Mucosa of gallbladder (tissue), 1 donor: Measurements from ENCODE around the gene FXR1. TPM values are rescaled to one million over a fixed set of nuclear protein-coding genes. Genes with fewer than 3 reads are reported as not detected.
"Not testable (repeated sequence)": the region's sequence is repeated elsewhere in the genome, so short reads cannot be mapped to it uniquely, and the experiment has no call there.

Experiments
- DNase-seq: peaks from one replicate; pipeline ENCODE4 v3.0.0-alpha.2; 2020; ENCODE audit warnings: low spot score
- total RNA-seq: library from RNA; stranded (reverse); gene quantifications from one replicate; pipeline ENCODE4 v1.2.1, GENCODE V29; 2021
- donor health status: DM: no; HTN: no; CAD: no.

Gene FXR1
- total RNA-seq, 1 donor from 2014 or later, result 117 TPM

DNA sequence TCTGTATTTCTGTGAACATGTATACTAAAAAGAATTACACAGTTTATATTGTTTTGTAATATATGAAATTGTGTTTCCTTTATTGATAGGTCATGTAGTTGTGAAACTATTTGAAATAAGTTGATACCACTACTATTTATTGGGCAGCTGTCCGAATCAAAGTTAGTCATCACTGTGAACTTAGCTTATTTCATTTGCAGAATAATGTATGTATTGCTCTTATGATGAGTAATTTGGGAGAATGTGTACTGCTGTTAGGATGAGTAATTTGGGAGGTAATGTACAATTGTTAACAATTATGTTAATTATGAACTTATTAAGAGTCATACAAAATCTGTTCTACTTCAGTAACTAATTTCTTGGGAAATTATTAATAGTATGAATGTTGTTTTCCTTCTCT lies 22.2 kb downstream of the FXR1 start:
- no peak for DNase-seq

DNA sequence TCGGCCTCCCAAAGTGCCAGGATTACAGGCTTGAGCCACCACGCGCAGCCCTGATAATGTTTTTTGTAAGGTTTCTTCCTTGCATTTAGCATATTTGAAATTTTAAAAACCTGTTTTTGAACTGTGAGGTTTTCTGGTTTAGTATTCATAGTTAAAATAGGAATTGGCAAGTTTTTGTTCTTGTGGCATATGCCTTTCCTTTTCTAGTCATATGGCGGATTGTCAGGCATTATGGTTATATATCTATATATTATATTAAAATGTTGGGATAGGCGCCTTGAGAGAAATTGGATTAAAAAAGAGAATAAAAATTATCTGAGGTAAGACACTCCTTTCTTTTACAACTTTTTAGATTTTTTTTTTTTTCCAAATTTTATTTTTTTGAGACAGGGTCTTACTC lies 28.4 kb downstream of the FXR1 start:
- DNase-seq, result no peak

DNA sequence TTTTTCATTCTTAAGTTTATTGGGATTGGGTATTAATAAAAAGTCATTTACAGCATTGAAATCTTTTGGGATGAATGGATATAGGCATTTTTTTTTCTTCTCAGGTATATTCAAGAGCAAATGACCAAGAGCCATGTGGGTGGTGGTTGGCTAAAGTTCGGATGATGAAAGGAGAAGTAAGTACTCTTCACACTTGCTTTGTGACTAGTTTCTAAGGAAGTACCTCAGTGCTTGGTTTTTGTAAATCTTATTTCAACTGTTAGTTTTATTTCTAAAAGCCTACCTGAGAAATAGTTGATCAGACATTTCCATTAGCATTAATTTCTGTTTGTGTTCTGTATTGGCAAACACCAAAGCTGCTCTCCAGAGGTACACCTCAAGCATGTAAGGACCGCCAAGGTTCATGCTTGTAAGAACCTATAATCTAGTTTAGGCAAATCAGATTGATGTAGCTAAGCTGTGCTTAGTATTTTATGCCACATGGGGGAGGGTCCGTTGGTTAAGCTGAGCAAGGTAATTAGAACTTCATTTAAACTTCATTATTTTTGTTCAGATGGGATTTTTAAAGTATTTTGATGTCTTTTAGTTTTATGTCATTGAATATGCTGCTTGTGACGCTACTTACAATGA lies 35.4 kb downstream of the FXR1 start:
- DNase-seq, result no peak

DNA sequence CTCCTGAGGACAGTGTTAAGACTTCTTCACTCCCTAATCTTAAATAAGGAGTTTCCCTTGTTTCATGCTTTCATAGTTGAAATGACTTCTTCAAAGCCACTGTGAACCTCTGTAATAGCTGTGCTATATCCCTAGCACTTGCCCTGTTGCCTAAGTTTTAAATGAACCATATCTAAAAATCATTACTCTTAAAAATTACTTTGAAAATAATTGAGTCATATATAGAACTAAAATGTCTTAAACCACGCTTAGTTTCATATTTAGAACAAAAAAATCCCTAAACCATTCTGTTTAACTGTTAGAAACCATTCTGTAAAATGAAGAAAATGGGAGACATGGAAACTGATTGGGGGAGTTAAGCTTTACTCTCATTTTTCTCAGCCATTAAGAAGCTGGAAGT lies 47.2 kb downstream of the FXR1 start:
- no peak for DNase-seq

DNA sequence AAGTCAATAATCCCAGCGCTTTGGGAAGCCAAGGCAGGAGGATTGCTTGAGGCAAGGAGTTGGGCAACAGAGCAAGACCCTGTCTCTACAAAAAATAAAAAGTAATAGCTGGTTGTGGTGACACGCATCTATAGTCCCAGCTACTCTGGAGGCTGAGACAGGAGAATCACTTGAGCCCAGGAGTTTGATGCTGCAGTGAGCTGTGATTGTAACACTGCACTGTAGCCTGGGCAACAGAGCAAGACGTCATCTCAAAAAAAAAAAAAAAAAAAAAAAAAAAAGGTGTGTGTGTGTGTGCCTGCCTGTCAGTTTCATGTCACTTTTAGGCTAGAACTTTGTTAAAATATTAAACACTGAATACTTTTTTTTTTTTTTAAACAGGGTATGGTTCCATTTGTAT lies 48.6 kb downstream of the FXR1 start:
- DNase-seq, result no peak

DNA sequence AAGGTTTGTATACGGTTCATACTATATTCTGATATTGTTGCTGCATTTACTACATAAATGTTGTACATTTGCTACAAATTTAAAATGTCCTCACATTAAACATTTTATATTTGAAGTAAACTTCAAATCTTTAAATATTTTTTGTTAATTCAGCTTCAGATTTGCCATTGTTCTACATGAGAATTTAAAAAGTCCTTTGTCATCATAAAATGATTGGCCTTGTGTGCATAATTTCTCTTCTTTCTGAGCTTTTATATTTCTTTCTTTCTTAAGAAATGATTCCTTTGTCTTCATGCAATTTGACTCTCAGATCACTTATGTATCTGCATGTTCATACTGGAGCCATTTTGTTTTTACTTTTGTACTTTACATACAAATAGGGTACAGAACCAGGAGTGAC lies 49.1 kb downstream of the FXR1 start:
- no peak for DNase-seq

DNA sequence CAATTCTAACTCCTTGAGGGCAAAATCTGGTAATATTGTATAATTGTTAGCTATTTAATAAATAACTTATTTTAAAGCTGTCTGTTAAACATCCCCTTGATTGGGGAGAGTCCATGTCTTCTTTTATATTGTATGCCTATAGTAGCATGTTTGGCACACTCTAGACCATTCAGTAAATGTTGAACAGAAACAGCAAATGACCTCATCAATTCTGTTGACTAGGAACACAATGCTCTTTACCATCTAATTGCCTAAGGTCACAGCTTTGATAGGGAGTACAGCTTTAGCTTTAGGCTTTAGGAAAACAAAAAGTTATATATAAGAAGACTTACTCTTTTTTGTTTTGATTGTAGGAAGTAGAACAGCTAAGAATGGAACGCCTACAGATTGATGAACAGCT lies 50.1 kb downstream of the FXR1 start:
- no peak for DNase-seq

DNA sequence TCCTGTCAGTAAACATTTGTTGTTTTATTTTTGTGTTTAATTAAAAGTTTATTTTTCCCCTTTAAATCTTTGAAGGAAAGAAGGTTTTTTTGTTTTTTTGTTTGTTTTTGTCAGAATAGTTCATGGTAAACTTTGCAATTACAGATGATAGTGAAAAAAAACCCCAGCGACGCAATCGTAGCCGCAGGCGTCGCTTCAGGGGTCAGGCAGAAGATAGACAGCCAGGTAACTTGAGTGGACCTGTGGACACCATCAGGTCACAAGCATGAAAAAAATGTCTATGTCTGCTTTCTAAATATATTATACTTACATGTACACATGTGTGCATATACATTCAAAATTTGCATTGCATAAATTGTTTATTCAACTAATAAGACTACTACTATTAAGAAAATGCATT lies 58.5 kb downstream of the FXR1 start:
- DNase-seq, result no peak

DNA sequence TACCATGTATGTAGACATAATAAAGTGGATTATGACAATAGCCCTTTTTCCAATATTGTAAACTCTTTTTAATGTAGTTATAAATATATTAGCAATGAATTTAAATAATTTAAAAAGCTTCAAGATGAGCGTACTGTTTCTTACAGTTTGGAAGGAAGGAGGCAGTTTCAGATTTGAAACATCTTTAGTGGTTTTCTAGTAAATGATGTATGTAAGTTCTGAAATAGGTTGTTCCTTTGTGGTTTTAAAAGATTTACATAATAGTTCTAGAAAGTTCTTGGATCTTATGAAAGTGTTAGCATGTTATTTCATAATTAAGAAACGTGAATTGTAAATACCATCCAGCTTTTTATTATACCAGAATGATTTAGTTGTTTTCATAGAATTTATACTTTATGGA lies 61.1 kb downstream of the FXR1 start:
- no peak for DNase-seq

DNA sequence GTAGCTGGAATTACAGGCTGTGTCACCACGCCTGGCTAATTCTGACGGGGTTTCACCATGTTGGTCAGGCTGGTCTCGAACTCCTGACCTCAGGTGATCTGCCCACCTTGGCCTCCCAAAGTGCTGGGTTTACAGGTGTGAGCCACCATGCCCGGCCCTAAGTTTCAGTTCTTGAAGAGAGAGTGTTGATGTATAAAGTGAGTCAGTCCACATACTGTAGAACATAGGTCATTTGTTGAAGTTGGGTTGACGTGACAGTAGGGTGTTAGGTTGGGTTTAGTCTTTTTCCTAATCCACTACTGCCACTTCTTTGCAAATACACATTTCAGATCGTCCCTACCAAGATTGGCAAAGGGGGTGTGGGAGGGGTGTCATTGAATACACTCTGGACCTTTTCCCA lies 61.8 kb downstream of the FXR1 start:
- no peak for DNase-seq

DNA sequence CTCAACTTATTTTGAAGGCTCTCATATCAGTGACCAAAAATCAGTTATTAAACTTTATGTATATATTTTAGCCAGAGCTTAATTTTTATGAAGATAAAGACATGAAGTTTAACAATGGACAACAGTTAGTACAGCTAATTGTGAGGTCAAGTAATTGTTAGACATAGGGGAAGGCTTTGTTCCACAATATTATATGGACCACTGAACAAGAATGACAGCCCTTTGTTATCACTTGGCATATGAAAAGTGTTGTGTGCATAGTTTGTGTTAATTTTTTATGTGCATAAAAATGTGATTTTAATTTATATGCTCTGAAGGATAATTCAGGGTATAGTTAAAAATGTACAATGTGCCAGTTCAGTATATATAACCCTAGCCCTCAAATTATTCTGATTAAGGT lies 65.0 kb downstream of the FXR1 start:
- no peak for DNase-seq

DNA sequence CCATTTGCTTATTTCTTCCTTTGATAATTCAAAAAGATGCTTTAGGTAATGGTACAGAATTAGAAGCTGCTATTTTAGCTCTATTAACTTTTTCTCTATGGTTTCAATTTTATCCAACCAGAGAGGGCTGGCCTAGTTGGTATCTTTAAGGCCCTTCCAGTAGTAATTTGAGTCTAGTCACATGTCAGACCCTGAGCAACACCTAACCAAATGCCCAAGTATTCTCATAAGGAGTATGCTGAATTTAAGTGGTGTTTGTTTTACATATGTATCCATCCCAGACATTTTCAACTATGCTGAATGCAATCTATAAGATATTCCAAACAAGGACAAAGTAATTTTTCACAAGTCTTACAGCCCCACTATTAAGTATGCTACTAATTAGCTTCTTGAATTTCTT lies 67.5 kb downstream of the FXR1 start:
- DNase-seq, result no peak

DNA sequence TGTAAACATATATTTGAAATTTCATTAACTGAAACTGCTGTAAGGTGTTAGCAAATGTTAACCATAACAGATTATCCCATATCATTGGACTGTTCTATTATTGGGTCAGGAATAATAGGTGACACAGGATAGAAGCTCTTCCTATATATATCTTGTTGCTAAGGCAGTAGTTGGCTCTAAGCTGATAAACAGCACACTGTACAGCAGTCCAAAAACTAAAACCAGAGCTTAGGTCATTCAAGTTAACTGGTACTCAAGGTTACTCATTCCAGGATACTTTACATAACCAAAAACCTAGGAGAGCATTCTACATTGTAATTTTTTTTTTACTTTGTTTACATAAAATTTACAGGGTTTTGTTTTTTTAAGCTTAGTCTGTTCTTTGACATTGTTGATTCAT lies 68.1 kb downstream of the FXR1 start:
- DNase-seq, result no peak

DNA sequence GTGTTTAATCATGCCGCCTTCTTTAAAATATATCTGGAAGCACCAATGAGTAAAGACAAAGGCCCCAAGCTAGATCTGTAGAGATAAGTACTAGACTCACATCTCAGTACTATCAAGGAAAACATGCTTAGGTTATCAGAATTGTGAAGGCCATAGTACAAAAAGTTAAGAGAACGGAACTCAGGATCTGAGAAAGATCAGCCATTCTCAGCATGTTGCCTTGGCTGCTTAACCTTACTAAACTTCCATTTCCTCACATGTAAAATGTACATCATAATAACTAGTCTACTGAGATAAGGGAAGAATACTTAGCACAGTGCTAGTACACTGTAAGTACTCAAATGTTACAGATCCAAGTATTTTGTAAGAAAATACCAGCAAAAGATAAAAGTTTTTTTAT lies 69.4 kb downstream of the FXR1 start:
- DNase-seq, result no peak

DNA sequence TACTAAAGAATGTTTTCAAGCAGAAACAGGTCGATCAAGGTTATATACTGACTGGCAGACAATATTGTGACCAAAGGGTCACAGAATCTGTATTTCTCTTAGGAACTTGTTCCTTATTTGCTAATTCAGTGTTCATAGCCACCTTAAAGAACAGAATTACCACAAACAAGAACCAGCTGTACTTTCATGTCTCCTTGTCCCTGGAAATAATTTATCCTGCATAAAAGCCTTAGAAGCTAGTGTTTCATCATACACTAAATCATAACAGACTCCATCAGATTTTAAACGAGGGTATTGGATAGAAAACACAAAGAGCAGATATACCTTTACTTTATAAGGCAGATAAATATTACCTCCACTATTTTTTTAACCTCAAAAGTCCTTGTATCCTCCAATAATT lies 70.7 kb downstream of the FXR1 start:
- DNase-seq, result no peak

DNA sequence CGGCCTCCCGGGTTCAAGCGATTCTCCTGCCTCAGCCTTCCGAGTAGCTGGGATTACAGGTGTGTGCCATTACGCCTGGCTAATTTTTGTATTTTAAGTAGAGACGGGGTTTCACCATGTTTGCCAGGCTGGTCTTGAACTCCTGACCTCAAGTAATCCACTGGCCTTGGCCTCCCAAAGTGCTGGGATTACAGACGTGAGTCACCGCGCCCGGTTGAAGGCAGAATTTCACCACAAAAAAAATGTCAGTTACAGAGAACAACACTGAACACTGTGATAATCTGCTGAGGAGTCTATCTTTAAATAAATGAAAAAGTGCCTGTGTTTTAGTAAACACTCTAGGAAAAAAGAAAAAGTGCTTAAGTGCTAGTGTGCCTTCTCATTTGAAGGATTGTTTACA lies 73.9 kb downstream of the FXR1 start:
- not testable (repeated sequence) for DNase-seq

DNA sequence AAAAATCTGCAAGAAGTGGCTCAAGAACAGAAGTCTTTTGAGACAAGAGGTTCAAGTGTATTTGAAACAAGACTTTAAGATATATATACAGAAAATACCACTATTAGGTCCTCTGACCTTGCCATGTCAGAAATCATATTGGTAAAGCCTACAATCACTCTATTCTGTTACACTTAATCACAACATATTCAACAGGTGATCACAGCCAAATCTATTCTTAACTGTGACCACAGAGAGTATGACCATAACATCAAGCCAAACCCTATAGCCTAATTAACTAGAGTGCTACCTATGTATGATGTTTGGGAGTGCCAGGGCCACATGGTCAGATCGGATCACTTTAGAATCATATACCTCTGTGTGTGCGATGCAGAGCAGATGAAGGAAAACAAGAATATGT lies 74.9 kb downstream of the FXR1 start:
- no peak for DNase-seq

DNA sequence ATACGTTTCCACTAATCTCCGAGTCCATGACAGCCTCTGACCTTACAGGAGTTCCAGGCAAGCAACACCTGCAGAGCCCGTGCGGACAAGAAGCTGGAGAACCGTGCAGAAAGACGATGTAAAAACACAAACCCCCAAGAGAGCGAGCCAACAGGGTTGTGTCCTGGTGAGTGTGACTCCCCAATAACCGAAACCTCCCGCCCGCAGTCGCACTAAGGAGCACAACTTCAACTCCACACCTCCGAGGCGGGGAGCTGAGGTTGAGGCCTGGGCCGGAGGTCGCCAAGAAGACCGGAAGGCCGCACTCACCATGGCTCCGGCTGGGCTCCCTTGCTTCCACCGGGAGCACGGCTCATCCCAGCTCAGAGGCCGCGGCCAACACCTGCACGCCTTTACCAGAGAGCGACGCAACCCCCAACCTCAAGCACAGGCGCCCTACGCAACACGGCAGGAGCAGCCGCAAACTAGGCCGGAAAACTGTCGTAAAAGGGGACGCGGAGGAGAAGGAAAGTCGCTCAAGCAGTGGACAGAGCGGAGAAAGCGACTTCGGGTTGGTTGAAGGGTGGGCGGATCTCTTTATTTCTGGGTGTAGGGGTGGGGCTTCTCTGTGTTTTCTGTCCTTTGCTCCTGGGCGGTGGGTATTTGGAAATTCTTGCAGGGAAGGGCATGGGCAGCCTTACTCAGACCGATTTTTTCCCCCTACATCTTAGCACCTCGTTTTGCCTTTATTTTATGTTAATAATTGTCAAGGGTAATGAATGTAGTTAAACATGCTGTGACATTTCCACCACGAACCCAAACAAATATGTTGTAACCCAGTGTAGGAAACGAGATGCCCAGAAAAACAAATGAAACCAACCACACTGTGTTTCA lies 77.1 kb downstream of the FXR1 start, which contains the start of gene DNAJC19:
Gene DNAJC19 (minus strand): TSS at position 446 of the 873 bp plus-strand sequence. CDS start 134 bp downstream, at position 312.
- DNase-seq, result peak; percentile 95

DNA sequence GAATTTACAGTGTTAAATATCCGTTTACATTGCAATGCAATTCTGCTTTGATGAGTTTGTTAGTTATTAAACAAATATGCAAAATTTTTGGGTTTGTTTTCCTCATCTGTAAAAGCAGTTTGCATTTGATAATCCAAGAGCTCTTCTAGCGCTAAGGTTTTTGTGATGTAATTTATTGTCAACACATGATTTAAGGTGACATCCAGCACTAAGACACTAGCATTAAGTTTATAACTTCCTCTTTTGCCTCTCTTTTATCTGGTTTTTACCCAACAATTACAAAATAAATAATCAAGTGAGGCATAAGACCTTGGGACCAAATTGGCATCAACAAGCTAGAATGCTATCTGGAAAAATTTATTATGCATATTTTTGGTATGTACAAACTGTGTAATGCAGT lies 78.0 kb downstream of the FXR1 start:
- no peak for DNase-seq

DNA sequence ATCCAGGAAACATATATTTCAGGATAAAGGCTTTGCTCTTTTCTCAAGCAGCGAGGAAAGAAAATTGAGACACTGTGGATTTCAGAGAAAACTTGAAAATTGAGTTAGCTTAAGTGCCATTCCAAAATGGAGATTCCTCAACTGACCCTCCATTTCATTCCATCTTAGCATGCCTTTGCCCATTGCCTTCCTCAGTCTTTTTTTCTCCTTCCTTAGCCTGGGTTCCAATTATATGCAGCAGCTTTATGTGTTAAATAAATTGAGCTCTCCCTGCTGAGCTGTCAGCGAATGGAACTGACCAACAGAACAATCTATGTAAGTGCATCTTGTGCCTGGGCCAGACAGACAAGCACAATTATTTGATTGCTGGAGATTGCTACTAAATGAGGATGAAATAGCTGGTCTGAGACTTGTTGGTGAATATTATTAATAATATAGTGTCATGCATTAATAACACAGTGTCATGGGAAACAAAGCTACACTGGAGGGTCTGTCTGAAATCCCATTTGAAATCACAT lies 84.0 kb downstream of the FXR1 start:
- DNase-seq, result no peak

DNA sequence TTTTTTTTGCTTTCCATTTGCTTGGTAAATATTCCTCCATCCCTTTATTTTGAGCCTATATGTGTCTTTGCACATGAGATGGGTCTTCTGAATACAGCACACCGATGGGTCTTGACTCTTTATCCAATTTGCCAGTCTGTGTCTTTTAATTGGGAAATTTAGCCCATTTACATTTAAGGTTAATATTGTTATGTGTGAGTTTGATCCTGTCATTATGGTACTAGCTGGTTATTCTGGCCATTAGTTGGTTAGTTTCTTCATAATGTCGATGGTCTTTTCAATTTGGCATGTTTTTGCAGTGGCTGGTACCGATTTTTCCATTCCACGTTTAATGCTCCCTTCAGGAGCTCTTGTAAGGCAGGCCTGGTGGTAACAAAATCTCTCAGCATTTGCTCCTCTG lies 89.9 kb downstream of the FXR1 start:
- not testable (repeated sequence) for DNase-seq

DNA sequence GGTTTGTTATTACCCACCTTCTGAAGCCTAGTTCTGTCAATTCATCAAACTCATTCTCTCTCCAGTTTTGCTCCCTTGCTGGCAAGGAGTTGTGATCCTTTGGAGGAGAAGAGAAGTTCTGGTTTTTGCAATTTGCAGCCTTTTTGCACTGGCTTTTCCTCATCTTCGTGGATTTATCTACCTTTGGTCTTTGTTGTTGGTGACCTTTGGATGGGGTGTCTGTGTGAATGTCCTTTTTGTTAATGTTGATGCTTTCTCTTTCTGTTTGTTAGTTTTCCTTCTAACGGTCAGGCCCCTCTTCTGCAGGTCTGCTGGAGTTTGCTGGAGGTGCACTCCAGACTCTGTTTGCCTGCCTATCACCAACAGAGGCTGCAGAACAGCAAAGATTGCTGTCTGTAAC lies 91.0 kb downstream of the FXR1 start:
- not testable (repeated sequence) for DNase-seq

DNA sequence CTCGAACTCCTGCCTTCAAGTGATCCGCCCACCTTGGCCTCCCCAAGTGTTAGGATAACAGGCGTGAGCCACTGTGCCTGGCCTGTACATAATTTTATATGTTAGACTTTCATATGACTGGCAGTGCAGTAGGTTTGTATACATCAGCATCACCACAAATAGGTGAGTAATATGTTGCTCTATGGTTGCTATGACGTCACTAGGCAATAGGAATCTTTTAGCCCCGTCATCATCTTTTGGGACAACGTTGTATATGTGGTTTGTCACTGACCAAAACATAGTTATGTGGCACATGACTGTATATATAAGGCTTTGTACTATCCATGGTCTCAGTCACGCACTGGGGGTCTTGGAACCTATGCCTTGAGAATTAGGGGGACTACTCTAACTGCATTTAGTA lies 94.1 kb downstream of the FXR1 start:
- DNase-seq, result no peak
